Activated CD8-positive, alpha-beta memory T cell treated with anti-CD3 and anti-CD28 coated beads for 36 hours (primary cell): ENCODE results near the gene FREM1. TPM values are rescaled to one million over a fixed set of nuclear protein-coding genes. Genes with fewer than 3 reads are reported as not detected.

Source experiments
- CTCF ChIA-PET: fragments of 350-600 bp; sonication (Branson Sonifier 250); formaldehyde crosslinking; loops from one replicate; lab custom pipeline; 2021; ENCODE audit warnings: antibody characterized with exemption; lab: Charles Lee
- POLR2A ChIA-PET: fragments of 350-600 bp; sonication (Branson Sonifier 250); formaldehyde crosslinking; loops from one replicate; lab custom pipeline; 2021; ENCODE audit warnings: antibody characterized with exemption; lab: Charles Lee
- total RNA-seq, 2 experiments: library from RNA; stranded (reverse); gene quantifications; one replicate each; pipeline ENCODE4 v1.2.3, GENCODE V29; 2021

Gene FREM1
- total RNA-seq, 2 experiments from 2014 or later = not detected

DNA sequence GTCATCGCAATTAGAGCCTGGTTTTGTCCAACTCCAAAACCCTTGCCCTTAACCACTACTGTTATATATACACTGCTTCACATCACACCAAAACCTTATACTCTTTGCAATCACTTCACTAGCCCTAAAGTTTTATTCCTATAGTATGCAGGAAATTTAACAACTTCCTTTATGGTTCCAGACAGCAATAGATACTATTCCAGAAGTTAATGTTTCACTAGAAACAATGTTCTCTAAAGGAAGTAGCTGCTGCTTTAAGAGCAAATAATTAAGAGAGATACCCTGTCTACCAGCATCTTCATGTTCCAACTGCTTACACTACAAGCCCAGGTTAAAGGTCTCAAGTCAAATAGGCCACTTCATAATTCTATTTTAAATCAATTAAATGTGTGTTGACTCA is 22.0 kb downstream of the FREM1 start:
- CTCF ChIA-PET = no interaction called here
- POLR2A ChIA-PET = no interaction called here

DNA sequence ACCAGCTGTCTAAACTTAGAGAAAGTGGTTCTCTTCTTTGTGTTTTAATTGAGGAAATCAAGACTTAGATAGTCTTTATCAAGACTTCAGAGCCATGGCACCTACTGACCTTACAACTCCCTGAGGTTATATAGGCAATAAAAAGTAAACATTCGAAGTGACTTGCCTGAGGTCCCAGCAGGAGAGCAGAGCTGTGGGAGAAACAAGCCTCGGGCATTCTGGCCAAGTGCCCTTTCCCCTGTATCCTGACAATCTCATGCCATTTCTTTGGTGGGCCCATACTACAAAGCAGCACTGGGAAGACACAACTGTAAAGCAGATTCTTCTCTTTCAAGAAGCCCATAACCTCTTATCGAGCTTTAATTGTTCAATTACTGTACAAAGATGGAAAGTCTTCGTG is 23.1 kb downstream of the FREM1 start:
- ChIA-PET POLR2A (no interaction called here), CTCF (no interaction called here)

DNA sequence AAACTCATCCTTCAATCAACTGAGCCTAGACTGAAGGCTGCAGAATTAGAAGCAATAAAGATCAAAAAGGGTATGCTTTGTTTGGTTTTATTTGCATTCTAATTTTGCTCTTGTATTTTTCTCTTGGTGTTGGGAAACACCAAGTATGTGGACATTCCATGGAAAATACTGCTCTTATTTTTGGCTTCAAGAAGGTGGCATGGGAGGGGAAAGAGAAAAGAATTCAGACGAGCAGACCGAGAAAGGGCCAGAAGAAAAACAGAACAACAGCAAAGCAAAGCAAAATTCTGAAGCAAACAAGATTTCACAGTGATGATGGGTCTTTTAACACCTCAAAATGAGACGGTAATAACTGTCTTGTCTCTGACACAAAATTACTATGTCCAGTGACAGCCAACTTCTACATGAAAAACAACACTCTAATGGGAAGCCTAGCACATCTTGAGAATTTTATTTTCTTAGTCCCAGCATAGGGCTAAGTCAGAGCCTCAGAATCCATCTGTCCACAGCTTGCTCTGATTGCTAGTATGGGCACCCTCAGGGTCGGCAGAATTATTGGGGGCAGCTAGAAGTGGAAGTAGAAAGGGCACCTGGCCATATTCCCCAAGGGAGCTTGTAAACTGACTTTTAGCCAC is 26.8 kb downstream of the FREM1 start:
- ChIA-PET POLR2A (no interaction called here), CTCF (no interaction called here)

DNA sequence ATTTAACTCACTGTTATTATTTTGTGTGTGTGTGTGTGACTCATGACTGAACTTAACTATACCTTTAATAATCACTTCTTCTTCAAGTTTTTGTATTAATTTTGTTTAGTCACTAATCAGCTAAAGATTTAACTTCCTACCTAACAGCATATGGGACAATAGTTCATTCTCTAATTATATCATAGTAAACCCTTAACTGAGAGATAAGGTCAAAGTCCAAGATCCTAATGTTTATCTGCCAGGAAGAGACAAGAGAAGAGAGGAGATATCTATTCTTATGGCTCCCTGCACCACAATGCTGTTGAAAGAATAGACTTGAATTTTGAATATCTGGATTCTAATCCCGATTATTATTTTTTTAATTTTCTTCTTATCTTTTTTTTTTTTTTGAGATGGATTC is 28.1 kb downstream of the FREM1 start:
- POLR2A ChIA-PET = no interaction called here
- CTCF ChIA-PET = no interaction called here

DNA sequence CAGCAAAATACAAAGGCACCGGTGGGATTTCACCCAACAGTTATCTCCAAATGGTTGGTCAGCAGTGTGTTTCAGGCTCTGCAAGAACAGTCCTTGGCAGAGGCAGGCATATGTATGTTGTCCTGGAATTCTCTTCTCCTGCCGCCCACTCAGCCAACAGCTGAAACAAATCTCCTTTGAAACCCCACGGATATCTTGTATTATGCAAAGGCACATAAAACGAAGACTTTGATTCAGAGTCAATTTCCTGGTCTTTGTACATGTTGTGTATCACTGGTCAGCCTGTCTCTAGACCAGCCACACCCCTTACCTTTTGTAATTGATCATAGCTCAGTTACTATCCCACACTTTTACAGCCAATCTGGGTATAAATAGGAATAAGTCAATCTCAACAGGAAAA is 29.2 kb downstream of the FREM1 start:
- CTCF ChIA-PET = no interaction called here

DNA sequence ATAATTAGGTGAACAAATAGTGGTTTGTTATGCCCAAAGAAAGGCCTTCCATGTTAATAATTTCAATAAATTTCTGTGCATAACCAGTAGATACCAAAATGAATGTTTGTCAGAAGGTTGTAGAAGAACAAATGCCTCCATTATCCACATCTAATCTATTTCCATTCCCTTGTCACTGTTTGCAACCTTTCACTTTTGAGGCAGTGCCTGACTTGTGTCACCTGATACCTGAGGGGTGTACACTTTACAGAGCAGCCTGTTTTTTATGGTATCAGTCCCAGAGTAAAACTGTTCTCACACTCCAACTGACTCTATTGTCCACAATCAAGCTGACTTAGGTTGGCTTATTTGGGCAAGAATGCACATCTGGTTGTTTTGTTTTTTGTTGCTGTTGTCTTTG is 40.1 kb downstream of the FREM1 start:
- CTCF ChIA-PET = no interaction called here
- POLR2A ChIA-PET = no interaction called here

More for the DNA sequence above, 29.2 kb downstream of the FREM1 start:
- POLR2A ChIA-PET = no interaction called here

DNA sequence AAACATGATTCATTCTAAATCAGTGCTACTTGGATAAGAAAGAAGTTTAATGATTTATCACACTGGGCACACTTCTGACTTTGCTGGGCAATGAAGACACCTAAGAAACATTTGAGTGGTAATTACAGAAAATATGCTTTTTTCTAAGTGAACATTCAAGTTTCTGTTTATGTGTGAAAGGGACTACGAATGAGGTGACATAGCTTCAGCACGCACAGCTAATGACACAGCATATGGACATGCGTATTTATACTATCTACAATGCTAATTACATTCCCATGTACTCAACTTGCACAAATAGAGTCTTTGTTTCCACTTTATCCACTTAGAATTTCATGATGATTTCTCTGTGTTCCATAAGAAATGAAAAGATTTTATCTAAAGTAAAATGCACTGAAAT is 40.6 kb downstream of the FREM1 start:
- POLR2A ChIA-PET = no interaction called here
- CTCF ChIA-PET = no interaction called here

DNA sequence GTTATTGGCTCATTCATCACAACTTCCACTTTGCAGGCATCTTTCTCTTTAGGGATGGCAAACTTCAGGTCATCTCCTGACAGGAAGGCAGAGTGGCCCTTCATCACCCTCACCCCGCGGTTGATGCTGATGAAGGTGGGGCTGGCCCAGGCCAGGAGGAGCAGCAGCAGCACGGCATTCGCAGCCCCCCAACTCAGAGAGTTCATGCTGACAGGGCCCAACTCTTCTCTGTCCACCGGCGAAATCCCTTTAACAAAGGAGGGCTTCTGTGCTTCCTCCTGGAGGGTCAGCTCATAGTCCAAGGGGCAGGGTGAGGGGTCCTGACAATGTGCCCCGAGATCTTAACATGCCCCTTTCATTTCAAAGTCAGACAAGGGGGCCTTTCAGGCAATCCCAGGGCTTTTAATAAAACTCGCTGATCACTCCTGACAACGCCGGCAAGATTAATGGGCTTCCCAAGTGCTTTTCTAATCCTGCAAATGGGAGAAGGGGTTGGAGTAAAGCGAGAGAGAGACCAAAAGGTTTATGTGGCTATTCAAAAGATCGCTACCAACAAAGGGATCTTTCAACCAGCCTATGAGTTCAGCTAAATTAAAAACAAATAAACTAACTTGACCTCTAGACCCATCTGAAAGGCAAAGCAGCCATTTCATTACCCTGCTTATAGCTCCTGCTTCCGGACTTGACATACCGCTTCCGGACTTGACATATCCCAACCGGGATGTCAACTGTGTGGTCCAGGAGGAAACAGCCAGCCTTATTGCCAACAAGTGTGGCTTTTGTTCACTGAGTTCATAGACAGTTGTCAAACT is 41.2 kb downstream of the FREM1 start:
- CTCF ChIA-PET = no interaction called here
- POLR2A ChIA-PET = no interaction called here

DNA sequence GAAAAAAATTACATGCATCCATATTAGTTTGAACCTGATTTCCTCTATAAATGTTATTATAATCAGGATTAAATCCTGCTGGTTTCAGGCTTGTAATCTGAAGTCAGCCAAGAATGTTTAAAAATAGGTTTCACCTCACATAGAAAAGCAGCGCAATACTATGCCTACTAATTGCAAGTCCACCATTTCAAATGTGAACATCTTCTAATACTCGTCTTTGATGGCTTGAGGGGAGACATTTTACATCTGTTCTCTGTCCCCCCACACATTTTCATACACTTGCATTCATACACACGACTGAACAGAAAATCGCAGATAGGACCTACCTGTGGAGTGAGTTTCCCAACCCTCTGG is 41.8 kb downstream of the FREM1 start:
- ChIA-PET CTCF (no interaction called here), POLR2A (no interaction called here)

DNA sequence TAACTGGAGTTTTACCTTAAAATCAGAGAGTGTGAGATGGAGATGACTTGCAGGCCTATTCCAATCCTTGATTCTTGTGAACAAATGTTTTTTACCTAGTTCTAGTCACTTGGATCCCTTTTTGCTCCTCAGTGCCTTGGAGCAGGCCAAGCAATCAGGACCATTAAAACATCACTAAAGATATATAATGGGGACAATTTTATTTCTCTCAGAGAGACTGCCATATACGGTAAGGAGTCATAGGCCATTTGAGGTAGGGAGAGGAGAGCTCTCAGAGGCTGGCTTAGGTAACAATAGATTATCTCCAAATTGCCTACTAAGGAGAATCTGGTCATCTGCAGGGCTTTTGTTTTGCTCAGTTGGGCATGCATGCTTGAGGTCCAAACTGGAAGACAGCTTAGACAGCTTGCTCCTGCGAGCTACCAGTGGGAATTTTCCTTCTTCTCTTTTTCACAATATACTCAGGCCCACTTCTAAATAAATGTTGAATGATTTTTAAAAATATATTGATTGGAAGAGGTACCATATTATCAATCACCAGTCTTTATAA is 44.0 kb downstream of the FREM1 start:
- ChIA-PET CTCF (no interaction called here), POLR2A (no interaction called here)

DNA sequence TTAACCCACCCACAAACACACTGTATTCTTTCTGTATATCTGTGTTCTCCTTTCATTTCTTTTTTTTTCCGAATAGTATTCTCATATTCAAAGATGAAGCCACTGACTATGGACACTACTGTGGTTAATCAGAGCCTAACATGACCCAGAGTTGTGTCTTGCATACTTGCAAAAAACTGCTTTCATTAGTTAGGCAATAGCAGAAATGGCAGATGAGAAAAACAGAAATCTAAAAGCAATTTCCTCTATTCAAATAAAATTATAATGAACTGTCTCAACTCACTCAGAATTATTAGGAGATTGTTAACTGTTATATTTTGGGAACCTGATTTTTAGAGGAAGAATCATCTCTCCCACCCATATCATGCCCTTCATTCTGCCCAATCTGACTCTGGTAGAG is 45.9 kb downstream of the FREM1 start:
- ChIA-PET CTCF (no interaction called here), POLR2A (no interaction called here)

DNA sequence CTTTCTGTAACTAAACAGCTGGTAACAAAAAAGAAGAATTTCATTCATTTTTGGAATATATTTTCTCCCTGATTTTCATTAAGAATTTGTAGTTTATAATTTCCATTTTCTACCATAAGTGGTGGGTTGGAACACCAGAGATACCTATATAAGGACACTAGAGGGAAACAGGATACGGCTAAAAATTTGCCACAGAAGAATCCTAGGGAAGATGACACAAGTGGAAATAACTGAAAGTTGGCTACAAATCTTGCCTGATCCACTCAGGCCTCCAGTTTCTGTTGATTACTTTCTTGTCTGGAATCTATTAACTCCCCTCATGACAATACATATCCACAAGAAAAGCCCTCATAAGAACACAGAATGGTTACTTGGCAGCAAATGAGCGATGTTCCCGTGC is 46.8 kb downstream of the FREM1 start:
- CTCF ChIA-PET = no interaction called here
- POLR2A ChIA-PET = no interaction called here

DNA sequence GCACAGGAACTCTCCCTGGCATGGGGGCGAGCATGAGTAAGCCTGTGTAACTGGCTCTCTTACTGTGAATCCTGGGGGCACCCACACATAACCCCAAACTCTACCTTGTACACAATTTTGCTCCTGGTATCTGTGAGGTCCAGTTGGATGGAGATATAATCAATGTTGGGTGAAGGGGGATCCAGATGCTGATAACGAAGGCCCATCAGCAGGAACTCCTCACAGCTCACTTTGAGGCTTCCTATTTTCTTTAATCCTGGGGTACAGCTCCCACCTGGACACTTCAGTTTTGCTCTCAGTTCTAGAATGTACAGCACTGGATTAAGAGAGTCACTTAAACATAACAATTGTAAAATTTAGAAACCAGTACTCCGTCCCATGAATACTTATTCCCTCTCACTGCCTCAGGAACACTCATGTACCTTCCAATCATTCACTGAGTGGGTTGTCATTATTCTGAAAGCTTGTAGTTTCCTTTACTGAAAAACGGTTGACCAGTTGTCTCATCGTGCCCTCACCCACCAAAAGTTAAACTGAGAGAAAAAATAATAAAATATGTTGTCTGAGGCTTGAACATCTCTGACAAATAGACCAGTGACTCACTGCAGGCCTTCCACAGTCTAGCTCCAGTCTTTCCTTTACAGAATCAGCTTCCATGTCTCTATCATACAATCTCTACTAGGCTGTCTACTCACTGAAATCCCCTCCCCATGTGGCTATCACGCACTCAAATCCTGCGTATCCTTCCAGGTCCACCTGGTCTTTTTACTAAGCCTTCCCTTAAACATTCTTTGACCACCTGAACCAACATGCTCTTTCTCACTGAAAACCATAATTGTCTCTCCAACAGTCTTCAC is 52.6 kb downstream of the FREM1 start:
- POLR2A ChIA-PET = no interaction called here
- CTCF ChIA-PET = no interaction called here

DNA sequence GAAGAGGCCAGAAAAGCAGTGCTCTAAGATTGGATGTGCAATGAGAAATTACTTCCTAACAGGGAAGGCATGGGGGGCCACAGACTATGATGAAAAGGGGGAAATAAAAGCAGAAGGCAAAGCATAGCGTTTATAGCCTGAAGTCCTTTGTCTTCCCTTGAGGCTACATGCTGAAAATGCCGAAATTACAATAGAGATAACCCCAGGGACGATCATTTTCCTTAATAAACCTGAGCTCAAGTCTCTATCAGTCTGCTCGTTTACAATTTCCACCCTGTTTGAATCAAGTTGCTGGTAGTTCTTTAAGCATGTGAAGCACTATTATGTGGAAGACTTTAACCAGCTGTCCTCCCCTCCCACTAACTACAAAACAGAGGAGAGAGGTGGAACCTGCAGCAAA is 60.4 kb downstream of the FREM1 start:
- CTCF ChIA-PET = no interaction called here
- POLR2A ChIA-PET = no interaction called here

DNA sequence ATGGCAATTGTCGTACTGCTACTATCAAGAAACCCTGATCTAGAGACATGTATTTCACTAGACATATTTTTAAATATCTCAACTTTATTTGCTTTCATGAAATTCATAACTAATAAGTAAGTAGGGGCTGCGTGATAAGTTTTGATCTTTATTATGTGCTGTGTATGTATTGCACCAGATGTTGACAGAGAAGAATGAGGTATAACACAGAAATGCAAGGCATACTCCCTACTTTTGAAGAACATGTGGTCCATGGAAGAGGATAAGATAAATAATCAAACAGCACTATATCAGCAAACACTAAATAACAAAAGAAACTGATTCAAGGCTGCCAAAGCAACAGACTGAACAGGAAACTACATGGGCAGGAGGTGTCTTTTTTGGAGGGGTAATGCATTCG is 60.9 kb downstream of the FREM1 start:
- CTCF ChIA-PET = no interaction called here
- POLR2A ChIA-PET = no interaction called here

DNA sequence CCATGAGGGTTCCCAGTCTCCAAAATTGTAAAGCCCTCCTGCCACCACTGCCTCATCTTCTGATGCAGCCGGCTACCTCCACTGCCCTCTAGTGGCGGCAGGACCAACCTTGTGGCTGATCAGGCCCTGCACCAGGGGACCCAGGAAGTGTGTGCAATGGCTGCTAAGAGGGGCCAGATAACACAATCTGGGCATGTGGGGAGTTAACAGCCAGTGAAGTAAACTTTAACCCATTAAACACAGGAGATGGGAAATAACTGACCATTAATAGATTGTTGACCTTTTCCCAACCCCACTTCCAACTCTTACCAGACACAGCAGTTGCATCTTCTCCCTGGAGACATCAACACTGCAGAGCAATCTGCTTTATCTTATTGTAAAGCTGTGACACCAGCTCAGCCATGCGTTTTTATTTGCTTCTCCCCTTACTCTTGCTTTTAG is 63.3 kb downstream of the FREM1 start:
- CTCF ChIA-PET = no interaction called here

DNA sequence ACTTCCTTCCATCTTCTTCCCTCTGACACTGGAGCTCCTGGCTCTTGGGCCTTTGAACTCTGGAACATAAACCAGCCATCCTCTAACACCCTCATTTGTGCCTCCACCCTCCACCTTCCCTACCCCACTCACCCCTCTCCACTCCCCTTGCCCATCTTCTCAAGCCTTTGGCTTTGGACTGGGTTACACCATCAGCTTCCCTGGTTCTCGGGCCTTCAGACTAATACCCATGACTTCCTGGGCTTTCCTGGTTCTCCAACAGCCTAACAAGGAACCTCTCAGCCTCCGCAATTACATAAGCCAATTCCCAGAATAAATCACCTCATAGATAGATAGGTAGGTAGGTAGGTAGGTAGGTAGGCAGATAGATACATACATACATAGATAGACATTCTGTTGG is 67.1 kb downstream of the FREM1 start:
- CTCF ChIA-PET = no interaction called here
- POLR2A ChIA-PET = no interaction called here

More for the DNA sequence above, 63.3 kb downstream of the FREM1 start:
- POLR2A ChIA-PET = no interaction called here

DNA sequence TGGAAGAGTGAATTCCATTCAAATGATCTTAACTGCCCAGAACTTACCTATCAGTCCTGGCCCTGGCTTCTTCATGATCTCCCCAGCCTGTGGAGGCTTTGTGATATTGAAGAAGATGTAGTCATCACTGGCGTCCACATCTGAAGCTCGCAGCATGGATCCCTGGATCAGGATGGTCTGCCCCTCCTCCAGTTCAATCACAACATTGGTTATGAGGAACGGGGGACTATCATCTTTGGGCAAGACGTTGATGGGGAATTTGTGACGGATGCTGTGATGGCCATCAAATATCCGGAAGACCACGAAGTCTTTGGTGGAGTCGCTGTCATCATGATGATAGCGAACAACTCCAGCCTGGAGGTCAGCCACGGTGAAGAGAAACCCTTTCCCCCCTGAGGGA is 68.0 kb downstream of the FREM1 start:
- POLR2A ChIA-PET = no interaction called here
- CTCF ChIA-PET = no interaction called here

DNA sequence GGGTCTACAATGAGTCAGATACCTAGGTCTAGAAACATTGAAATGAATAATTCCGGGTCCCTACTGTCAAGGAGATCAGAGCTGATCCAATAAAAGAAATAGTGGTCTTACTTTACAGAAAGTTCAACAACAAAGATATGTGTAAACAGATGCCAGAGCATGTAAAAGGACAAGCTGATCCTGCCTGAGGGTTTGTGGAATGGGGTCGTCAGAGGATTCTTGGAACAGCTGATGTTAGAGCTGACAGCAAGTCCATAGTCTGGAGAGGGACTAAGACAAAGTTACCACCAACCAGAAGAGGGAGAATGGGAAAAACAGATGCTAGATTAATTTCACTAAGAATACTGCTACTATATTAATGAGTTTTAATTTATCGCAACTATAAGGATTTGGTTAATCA is 71.5 kb downstream of the FREM1 start:
- CTCF ChIA-PET = no interaction called here
- POLR2A ChIA-PET = no interaction called here

DNA sequence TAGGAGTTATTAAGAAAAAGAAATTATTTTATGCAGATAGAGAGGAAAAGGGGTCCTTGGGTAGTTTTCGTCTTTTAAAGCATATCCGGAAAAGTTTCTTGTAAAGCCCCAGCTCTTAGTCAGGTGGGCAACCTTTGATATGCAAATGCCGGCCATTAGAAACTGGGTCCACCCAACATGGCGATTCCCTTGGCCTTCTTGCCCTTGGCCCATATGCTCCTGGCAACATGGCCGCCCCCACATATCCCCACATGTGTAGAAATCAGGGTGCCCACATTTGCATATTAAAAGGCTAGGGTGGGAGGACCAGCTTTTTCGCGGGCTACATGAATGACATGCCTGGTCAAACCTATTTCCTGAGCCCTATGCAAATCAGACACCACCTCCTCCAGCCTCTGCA is 73.3 kb downstream of the FREM1 start:
- POLR2A ChIA-PET = no interaction called here
- CTCF ChIA-PET = no interaction called here
